AG10803 (cell line): ENCODE measurements around the gene TANGO2.

ENCODE experiments used
- DNase-seq: peaks from one replicate; pipeline ENCODE4 v3.0.0; 2010; ENCODE audit warnings: low read depth
- H3K4me3 ChIP-seq: 2 replicates; pipeline ENCODE4 v1.5.1; 2011; ENCODE audit warnings: mild to moderate bottlenecking, low read length, control low read depth
- TF ChIP-seq, protein P1 (sequence below): conservative IDR thresholded peaks from 2 replicates; pipeline ENCODE4 v1.5.1; 2011; ENCODE audit warnings: mild to moderate bottlenecking, low read length, control low read depth, inconsistent platforms

TANGO2 gene

DNA sequence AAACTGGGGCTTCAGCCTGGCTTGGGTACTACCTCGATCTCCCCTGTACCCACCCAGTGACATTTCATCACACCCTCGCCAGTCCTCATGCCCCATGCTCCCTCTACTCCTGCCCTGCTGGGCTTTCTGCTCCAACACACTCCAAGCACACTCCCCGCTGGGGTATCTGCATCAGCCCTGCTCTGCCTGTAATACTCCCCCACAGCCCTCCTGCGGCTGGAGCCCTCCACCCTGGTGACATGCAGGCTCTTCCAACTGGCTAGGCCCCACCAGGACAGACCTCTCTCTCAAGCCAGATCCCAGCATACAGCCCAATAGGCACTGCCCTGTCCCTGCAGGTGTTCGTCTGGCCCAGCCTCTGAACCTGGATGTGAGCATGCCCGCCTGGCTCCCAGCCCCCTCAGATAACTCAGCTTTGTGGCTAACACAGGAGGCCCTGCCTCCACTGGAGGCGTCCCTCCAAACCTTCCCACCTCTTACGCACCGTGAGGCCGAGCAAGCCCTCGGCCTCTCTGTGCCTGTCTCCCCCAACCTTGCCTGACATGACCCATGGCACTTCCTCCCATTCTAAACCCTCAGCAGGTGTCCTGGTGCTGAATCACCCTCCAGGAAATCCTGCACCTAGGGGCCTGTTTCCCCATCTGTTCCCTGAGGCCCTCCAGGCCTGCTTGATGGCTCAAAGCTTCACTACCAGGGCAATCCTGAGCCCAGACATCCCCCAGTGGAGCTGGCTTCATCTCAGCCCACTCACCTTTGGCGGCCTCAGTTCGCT, 45.8 kb upstream of the TANGO2 start:
- TF ChIP-seq, protein P1, sequence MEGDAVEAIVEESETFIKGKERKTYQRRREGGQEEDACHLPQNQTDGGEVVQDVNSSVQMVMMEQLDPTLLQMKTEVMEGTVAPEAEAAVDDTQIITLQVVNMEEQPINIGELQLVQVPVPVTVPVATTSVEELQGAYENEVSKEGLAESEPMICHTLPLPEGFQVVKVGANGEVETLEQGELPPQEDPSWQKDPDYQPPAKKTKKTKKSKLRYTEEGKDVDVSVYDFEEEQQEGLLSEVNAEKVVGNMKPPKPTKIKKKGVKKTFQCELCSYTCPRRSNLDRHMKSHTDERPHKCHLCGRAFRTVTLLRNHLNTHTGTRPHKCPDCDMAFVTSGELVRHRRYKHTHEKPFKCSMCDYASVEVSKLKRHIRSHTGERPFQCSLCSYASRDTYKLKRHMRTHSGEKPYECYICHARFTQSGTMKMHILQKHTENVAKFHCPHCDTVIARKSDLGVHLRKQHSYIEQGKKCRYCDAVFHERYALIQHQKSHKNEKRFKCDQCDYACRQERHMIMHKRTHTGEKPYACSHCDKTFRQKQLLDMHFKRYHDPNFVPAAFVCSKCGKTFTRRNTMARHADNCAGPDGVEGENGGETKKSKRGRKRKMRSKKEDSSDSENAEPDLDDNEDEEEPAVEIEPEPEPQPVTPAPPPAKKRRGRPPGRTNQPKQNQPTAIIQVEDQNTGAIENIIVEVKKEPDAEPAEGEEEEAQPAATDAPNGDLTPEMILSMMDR, result no peak
- H3K4me3 ChIP-seq, result no peak overlapping the region
- no peak for DNase-seq

- DNase-seq, result no peak
- no peak overlapping the region for H3K4me3 ChIP-seq
- TF ChIP-seq, protein P1, result no peak
Observed at GRCh38 chr22:19975707-19976035, 45.2 kb upstream of the TANGO2 start.

GRCh38 chr22:19976671-19977070, 44.2 kb upstream of the TANGO2 start:
- no peak overlapping the region for H3K4me3 ChIP-seq
- no peak for DNase-seq
- TF ChIP-seq, protein P1, result no peak

DNA sequence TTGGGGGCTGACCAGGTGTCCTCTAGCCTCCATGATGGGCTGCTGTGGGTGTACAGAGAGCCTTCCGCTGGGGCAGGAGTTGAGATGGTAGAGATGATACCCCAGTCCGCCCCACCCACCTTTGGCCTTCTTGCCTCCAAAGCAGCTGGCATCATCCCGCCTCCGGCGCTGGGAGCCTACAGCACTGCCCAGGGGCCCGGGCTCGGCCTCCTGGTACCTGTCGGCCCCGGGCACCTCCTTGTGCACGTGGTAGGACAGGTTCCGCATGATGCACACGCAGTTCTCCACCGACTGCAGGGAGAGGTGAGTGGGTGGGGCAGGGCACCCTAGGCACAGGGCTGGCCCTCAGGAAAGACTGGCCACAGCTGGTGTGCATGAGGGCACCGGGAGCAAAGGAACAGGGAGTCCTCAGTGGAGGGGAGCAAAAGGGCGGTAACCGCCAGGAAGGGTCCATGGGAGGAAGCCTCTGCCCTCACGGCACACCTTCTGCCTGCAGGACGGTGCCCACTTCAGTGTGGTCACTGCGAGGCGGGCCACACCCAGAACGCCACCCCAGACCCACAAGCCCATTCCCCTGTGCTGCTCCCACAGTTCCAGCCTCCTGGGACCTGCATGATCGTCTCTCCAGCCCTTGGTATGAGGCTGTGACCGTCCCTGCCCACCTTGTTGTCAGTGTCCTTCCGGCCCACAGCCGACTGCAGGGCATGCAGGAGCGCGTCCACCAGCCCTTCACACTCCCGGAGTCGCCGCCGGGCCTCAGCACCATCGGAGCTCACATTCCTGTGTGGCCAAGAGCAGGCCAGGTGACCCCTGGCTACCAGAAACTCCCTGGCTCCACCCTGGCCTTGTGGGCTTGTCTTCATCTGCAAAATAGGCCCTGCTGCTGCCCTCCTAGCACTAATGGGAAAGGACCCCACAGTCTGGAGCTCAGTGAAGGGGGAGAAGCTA, 43.3 kb upstream of the TANGO2 start:
- TF ChIP-seq, protein P1, result no peak
- no peak overlapping the region for H3K4me3 ChIP-seq
- no peak for DNase-seq

DNA sequence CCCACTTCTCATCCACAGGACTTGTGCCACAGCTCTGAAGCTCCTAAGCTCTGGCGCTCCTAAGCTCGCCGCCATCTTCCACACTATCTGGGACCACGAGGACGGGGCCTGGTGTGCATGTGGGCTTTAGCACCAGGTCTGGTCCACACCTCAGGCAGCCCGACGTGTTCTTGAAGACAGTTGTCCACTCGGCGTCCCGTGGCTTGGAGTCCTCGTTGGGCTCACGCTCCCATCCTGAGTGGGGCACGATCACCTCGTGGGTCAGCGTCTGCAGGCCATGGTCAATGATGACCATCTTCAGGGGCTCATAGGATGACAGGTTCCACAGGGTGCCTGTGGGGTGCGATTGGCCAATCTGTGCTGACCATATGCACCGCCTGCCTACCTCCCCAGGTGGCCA, 42.2 kb upstream of the TANGO2 start:
- H3K4me3 ChIP-seq, result no peak overlapping the region
- TF ChIP-seq, protein P1, result no peak
- no peak for DNase-seq

DNA sequence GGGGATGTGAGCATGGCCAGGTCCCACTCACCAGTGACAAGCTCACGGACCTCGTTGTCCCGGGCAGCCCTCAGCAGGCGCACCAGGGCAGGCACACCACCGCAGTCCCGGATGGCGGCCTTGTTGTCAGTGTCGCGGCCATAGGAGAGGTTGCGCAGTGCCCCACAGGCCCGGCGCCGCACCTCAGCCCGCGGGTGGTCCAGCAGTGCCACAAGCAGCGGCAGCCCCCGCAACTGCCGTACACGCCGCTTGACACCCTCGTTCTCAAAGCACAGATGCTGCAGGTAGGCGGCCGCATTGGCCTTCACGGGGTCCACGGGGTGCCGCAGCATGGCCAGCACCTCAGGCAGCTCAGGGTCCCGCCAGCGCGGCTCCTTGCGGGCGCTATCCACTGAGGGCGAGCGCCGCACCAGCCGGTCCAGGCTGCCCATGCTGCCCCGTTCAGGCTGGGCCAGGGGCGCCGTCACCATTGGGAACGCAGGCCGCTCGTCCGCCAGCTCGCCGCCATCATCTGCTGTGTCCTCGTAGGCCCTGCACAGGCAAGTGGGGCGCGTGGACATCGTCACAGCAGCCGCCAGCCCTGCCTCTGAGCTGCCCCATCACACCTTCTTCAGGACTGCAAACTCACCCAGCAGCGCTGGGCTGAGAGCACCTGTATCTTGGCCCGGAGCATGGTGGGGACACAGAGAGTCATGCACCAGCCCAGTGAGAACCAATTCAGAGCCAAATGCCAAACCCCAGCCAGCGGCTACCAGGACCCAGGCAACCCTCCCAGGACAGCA, 41.0 kb upstream of the TANGO2 start:
- no peak for DNase-seq
- no peak overlapping the region for H3K4me3 ChIP-seq

More for the DNA sequence above, 41.0 kb upstream of the TANGO2 start:
- TF ChIP-seq, protein P1, result no peak
